Upper lobe of left lung (tissue), 6 donors: ENCODE results near the gene KRTAP5-10. TPM values are rescaled to one million over a fixed set of nuclear protein-coding genes. Genes with fewer than 3 reads are reported as not detected.

Experiments
- ATAC-seq, 2 donors: fragments of 200-7000 bp; cut with Tn5 transposase; one replicate each; pipeline ENCODE4 v1.9.1; 2022; ENCODE audit warnings: mild to moderate bottlenecking in 2 of 2, moderate library complexity in 2 of 2; ENCODE audit not compliant: low FRiP score in 2 of 2
- DNase-seq, 2 donors: peaks; one replicate each; pipeline ENCODE4 v3.0.0-alpha.2; 2019 to 2020
- H3K27ac ChIP-seq, 4 donors: fragments of 200-600 bp; sonication (generic); one replicate each; pipeline ENCODE4 v1.5.1; 2016 to 2019
- H3K27me3 ChIP-seq, 4 donors: fragments of 200-600 bp; sonication (generic); one replicate each; pipeline ENCODE4 v1.5.1; 2017 to 2019
- H3K36me3 ChIP-seq, 4 donors: fragments of 200-600 bp; sonication (generic); one replicate each; pipeline ENCODE4 v1.5.1; 2016 to 2019
- H3K4me1 ChIP-seq, 4 donors: fragments of 200-600 bp; sonication (generic); one replicate each; pipeline ENCODE4 v1.5.1; 2018 to 2019
- H3K4me3 ChIP-seq, 4 donors: fragments of 200-600 bp; sonication (generic); one replicate each; pipeline ENCODE4 v1.5.1; 2017 to 2019; ENCODE audit warnings: mild to moderate bottlenecking in 2 of 4, moderate library complexity in 1 of 4
- H3K9me3 ChIP-seq, 4 donors: fragments of 200-600 bp; sonication (generic); one replicate each; pipeline ENCODE4 v1.5.1; 2018 to 2019
- EP300 ChIP-seq, 4 donors: sonication (generic); formaldehyde crosslinking; IDR thresholded peaks; one replicate each; pipeline ENCODE4 v1.5.1; 2017; ENCODE audit warnings: antibody characterized with exemption in 4 of 4, control low read depth in 2 of 4
- POLR2A ChIP-seq, 4 donors: fragments of 450-650 bp; IDR thresholded peaks; one replicate each; pipeline ENCODE4 v1.5.1; 2016 to 2017; ENCODE audit warnings: antibody characterized with exemption in 4 of 4, mild to moderate bottlenecking in 2 of 4
- POLR2AphosphoS5 ChIP-seq, 2 donors: sonication (generic); formaldehyde crosslinking; IDR thresholded peaks; one replicate each; pipeline ENCODE4 v1.5.1; 2017; ENCODE audit warnings: antibody characterized with exemption in 2 of 2
- WGBS, 2 donors: methylation state at CpG; one replicate each; pipeline ENCODE4 v1.1.5; 2017 to 2018; 5-methylcytosine and 5-hydroxymethylcytosine counted together
- total RNA-seq, 6 donors: library from RNA; depleted of rRNA in 4 of 6; stranded (reverse); fragments of >200 nt in 4 of 6; gene quantifications; one replicate each; pipeline versions ENCODE4 v1.1.0 to v1.2.1, GENCODE V29; 2016 to 2021
- TF ChIP-seq, protein P1 (sequence below), 6 experiments: fragments of 450-650 bp in 4 of 6; fragments of 200-600 bp in 2 of 6; sonication (generic) in 2 of 6; IDR thresholded peaks; one replicate each; pipeline ENCODE4 v1.5.1; 2016 to 2019; ENCODE audit warnings: antibody characterized with exemption in 6 of 6
- donor health status: DM: no; HTN: no; CAD: no; lungs with moderate emphysema.
- donor health status: DM: no; HTN: yes; CAD: no; lungs with severe emphysema.

KRTAP5-10 gene
- total RNA-seq, 6 donors from 2014 or later, result 0.34 TPM; not detected in 5

DNA sequence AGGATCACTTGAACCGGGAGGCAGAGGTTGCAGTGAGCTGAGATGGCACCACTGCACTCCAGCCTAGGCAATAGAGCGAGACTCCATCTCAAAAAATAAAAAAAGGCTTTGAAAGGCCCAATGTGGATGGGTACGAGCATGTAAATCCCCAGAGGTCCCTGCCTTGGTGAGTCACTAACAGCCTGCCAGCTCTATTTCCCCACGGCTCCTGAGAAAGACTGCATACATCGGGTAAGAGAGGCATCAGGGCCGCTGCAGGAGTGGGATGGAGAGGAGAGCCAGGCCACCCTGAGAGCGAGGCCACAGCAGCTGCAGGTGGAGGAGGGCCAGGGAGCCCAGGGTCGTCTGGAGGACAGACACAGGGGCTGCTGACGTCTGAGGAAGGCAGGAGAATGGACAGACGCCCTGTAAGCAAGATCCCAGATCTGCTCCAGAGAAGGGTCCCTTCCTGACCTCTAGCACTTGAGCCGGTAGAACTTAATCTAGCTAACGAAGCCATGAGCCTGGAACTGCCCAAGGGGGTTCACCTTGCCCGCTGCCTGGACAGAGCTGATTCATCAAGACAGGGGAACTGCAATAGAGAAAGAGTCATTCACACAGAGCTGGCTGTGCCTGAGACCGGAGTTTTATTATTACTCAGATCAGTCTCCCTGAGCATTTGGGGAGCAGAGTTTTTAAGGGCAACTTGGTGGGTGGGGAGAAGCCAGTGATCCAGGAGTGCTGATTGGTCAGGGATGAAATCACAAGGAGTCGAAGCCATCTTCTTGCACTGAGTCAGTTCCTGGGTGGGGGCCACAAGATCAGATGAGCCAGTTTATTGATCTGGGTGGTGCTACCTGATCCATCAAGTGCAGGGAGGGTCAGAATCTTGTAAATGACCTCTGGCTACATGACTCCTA lies 22.2 kb upstream of the KRTAP5-10 start:
- Histone ChIP-seq H3K4me3 (no peak overlapping the region), H3K9me3 (no peaks in the 10 kb centered on the region), H3K27me3 (no peaks in the 10 kb centered on the region), H3K36me3 (no peaks in the 10 kb centered on the region), H3K4me1 (no peaks in the 10 kb centered on the region), H3K27ac (no peak overlapping the region)
- DNase-seq, result no peak
- 80 to 82% methylated on average over 12 to 15 of the region's 15 CpGs for WGBS, 2 donors
- TF ChIP-seq POLR2AphosphoS5 (IDR thresholded peaks at IDR 0.05) (no peak), EP300 (IDR thresholded peaks at IDR 0.05) (no peak), POLR2A (IDR thresholded peaks at IDR 0.05) (no peak)
- TF ChIP-seq, protein P1, sequence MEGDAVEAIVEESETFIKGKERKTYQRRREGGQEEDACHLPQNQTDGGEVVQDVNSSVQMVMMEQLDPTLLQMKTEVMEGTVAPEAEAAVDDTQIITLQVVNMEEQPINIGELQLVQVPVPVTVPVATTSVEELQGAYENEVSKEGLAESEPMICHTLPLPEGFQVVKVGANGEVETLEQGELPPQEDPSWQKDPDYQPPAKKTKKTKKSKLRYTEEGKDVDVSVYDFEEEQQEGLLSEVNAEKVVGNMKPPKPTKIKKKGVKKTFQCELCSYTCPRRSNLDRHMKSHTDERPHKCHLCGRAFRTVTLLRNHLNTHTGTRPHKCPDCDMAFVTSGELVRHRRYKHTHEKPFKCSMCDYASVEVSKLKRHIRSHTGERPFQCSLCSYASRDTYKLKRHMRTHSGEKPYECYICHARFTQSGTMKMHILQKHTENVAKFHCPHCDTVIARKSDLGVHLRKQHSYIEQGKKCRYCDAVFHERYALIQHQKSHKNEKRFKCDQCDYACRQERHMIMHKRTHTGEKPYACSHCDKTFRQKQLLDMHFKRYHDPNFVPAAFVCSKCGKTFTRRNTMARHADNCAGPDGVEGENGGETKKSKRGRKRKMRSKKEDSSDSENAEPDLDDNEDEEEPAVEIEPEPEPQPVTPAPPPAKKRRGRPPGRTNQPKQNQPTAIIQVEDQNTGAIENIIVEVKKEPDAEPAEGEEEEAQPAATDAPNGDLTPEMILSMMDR (IDR thresholded peaks at IDR 0.05), result no peak
- no peak for ATAC-seq

DNA sequence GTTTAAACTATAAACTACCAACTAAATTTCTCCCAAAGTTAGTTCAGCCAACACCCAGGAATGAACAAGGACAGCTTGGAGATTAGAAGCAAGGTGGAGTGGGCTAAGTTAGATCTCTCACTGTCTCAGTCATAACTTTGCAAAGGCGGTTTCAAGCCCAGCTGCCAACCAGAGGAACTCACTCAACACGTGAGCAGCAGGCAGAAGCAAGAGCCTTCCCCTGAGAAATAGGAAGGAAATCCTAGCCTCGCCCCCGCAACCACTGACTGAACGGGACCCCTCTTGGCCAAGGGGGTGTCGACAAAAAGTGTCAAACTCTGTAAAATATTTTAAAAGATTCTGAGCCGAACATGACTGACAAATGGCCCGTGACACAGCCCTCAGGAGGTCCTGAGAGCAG lies 21.5 kb upstream of the KRTAP5-10 start:
- Histone ChIP-seq H3K27ac (no peak overlapping the region), H3K27me3 (no peaks in the 10 kb centered on the region), H3K9me3 (no peaks in the 10 kb centered on the region), H3K4me1 (no peaks in the 10 kb centered on the region), H3K4me3 (no peak overlapping the region), H3K36me3 (no peaks in the 10 kb centered on the region)
- DNase-seq (no peak), ATAC-seq (no peak)
- whole genome bisulfite sequencing, 2 donors, result 45 to 53% methylated on average over 7 to 8 of the region's 8 CpGs
- TF ChIP-seq POLR2A (IDR thresholded peaks at IDR 0.05), result no peak
- no peak for TF ChIP-seq POLR2AphosphoS5 (IDR thresholded peaks at IDR 0.05)
- no peak for TF ChIP-seq EP300 (IDR thresholded peaks at IDR 0.05)

DNA sequence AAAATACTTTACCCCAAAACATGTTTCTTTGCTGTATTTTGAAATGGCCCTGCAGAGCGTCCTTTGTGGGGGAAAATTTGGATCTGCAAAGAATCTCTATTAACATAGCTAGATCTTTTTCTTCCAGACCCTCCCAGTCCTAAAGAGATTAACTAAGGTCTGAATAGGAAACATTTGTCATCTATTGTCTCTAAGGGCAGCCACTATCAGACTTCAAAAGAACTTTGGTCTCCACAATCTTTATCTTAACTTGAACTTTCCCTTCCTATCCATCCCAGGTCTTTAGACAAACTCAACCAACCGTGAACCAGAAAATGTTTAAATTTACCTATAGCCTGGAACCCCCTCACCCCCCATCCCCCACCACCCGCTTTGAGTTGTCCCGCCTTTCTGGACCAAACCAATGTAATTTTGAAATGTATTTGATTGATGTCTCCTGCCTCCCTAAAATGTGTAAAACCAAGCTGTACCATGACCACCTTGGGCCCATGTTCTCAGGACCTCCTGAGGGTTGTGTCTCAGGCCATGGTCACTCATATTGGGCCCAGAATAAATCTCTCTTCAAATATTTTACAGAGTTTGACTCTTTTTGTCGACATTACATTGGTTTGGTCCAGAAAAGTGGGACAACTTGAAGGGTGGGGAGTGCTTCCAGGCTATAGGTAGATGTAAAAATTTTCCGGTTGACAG lies 20.7 kb upstream of the KRTAP5-10 start:
- H3K9me3 ChIP-seq, result no peaks in the 10 kb centered on the region
- H3K4me3 ChIP-seq, result no peak overlapping the region
- no peaks in the 10 kb centered on the region for H3K4me1 ChIP-seq
- no peak for ATAC-seq
- no peak overlapping the region for H3K27ac ChIP-seq
- TF ChIP-seq POLR2A (IDR thresholded peaks at IDR 0.05), result no peak
- TF ChIP-seq POLR2AphosphoS5 (IDR thresholded peaks at IDR 0.05), result no peak
- TF ChIP-seq, protein P1 (IDR thresholded peaks at IDR 0.05), result no peak
- TF ChIP-seq EP300 (IDR thresholded peaks at IDR 0.05), result no peak
- no peaks in the 10 kb centered on the region for H3K27me3 ChIP-seq
- DNase-seq, result no peak
- 78 to 84% methylated on average over 6 of the region's 6 CpGs for WGBS, 2 donors
- no peaks in the 10 kb centered on the region for H3K36me3 ChIP-seq

DNA sequence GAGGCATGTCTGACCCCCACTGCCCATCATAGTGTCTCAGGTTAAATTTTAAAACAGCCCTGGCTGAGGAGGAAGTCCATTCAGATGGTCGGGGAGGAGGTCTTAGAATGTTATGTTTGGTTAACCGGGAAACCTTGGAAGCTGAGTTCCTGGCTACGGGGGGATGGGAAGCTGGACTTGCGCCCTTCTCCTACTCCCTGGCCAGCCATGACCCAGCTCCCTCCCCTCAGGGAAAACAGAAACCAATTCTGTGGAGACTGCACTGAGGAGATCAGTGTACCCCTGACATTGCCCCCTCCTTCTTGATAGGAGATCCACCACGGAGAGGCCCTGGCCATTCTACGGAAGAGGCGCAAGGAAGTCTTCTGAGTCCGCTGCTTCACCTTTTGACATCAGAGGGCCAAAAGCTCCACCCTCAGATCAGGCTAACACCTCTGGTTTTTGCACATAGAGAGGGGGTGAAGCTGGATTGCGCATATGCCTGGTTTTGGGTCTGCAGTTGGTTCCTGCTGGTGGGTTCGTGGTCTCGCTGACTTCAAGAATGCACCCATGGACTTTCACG lies 19.9 kb upstream of the KRTAP5-10 start:
- WGBS, 2 donors, result 73 to 79% methylated on average over 7 to 12 of the region's 12 CpGs
- no peak overlapping the region for H3K27ac ChIP-seq
- no peak for DNase-seq
- no peaks in the 10 kb centered on the region for H3K4me1 ChIP-seq
- TF ChIP-seq, protein P1 (IDR thresholded peaks at IDR 0.05), result no peak
- TF ChIP-seq EP300 (IDR thresholded peaks at IDR 0.05) (no peak), POLR2A (IDR thresholded peaks at IDR 0.05) (no peak)
- no peak for ATAC-seq
- no peak overlapping the region for H3K4me3 ChIP-seq
- H3K36me3 ChIP-seq, result no peaks in the 10 kb centered on the region
- no peaks in the 10 kb centered on the region for H3K9me3 ChIP-seq
- H3K27me3 ChIP-seq, result no peaks in the 10 kb centered on the region

DNA sequence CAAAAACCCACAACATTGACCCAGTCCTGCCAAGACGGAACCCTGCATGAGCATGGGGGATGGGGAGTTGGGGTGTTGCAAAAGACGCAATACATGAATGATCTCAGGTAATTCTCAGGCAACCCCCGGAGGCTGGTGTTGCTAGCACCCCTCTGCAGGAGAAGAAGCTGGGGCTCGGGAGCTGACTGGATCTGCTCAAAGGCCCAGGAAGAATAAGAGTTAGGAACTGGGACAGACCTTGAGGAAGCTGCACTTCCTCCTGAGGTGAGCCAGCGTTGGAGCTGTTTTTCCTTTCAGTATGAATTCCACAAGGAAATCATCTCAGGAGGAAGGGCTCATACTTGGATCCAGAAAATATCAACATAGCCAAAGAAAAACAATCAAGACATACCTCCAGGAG lies 17.2 kb upstream of the KRTAP5-10 start, which contains the start of gene KRTAP5-9:
TSS of gene KRTAP5-9 (plus strand) at position 301 of the 400 bp plus-strand sequence. CDS start 238 bp downstream, outside the sequence.
- Histone ChIP-seq H3K4me3 (no peak within 1 kb of the TSS), H3K27me3 (no peaks in the 10 kb centered on the region), H3K27ac (no peak within 1 kb of the TSS), H3K36me3 (no peaks in the 10 kb centered on the region), H3K4me1 (no peaks in the 10 kb centered on the region), H3K9me3 (no peaks in the 10 kb centered on the region)
- DNase-seq, result no peak
- TF ChIP-seq, protein P1 (IDR thresholded peaks at IDR 0.05), result no peak
- no peak for ATAC-seq
- 65 to 68% methylated on average over 4 to 5 of the region's 5 CpGs for WGBS, 2 donors
